Neuronal stem cell (in vitro differentiated cells): ENCODE measurements around the gene DNPH1.

Experiments
- DNase-seq: peaks from one replicate; pipeline ENCODE4 v3.0.0-alpha.2; 2013; ENCODE audit warnings: low spot score
- H2AFZ ChIP-seq: one replicate; pipeline ENCODE4 v1.6.1; 2013; ENCODE audit warnings: mild to moderate bottlenecking, low read length, inconsistent platforms
- H2AK5ac ChIP-seq: 2 replicates; pipeline ENCODE4 v1.6.1; 2013; ENCODE audit warnings: low read depth, mild to moderate bottlenecking, inconsistent platforms, low read length, moderate library complexity, mixed read lengths
- H2BK120ac ChIP-seq: 2 replicates; pipeline ENCODE4 v1.6.1; 2013; ENCODE audit warnings: low read depth, mild to moderate bottlenecking, inconsistent platforms, low read length, moderate library complexity, mixed read lengths
- H2BK12ac ChIP-seq: one replicate; pipeline ENCODE4 v1.6.1; 2013; ENCODE audit warnings: low read length, inconsistent platforms
- H2BK15ac ChIP-seq: 2 replicates; pipeline ENCODE4 v1.6.1; 2013; ENCODE audit warnings: mild to moderate bottlenecking, low read length, inconsistent platforms, mixed read lengths
- H2BK5ac ChIP-seq: one replicate; pipeline ENCODE4 v1.6.1; 2013; ENCODE audit warnings: inconsistent platforms, mild to moderate bottlenecking, low read length, moderate library complexity
- H3K14ac ChIP-seq: one replicate; pipeline ENCODE4 v1.6.1; 2013; ENCODE audit warnings: low read length, inconsistent platforms
- H3K18ac ChIP-seq: 2 replicates; pipeline ENCODE4 v1.6.1; 2013; ENCODE audit warnings: low read length, inconsistent platforms
- H3K23ac ChIP-seq: 2 replicates; pipeline ENCODE4 v1.6.1; 2013; ENCODE audit warnings: low read depth, mild to moderate bottlenecking, mixed read lengths, low read length, inconsistent platforms; ENCODE audit not compliant: poor library complexity
- H3K27ac ChIP-seq: replicated peaks from 3 replicates; pipeline ENCODE4 v1.5.1; 2013; ENCODE audit warnings: low read length, inconsistent platforms
- H3K27me3 ChIP-seq, 3 experiments: 2 replicates each; pipeline ENCODE4 v1.6.1; 2013; ENCODE audit warnings: low read length in 3 of 3, mild to moderate bottlenecking in 2 of 3, inconsistent platforms in 1 of 3, low read depth in 1 of 3, mixed read lengths in 1 of 3, moderate library complexity in 1 of 3; ENCODE audit not compliant: control insufficient read depth in 3 of 3, insufficient read depth in 3 of 3
- H3K36me3 ChIP-seq, 2 donors: replicated peaks in 1 of 2; 2 replicates each; pipeline ENCODE4 v1.6.1; 2013; ENCODE audit warnings: low read length in 2 of 2; ENCODE audit not compliant: control insufficient read depth in 2 of 2, insufficient read depth in 2 of 2
- H3K4ac ChIP-seq: 2 replicates; pipeline ENCODE4 v1.6.1; 2013; ENCODE audit warnings: inconsistent platforms, mild to moderate bottlenecking, low read length, moderate library complexity
- H3K4me1 ChIP-seq, 2 donors: 1 replicate in 1 of 2; 2 replicates in 1 of 2; pipeline ENCODE4 v1.6.1; 2013; ENCODE audit warnings: low read length in 2 of 2, low read depth in 1 of 2; ENCODE audit not compliant: control insufficient read depth in 2 of 2, insufficient read depth in 1 of 2
- H3K4me2 ChIP-seq: one replicate; pipeline ENCODE4 v1.6.1; 2013; ENCODE audit warnings: mild to moderate bottlenecking, low read length, inconsistent platforms; ENCODE audit not compliant: insufficient read depth, poor library complexity, severe bottlenecking
- H3K4me3 ChIP-seq, 2 donors: 2 replicates each; pipeline ENCODE4 v1.5.1; 2013; ENCODE audit warnings: low read length in 2 of 2, mild to moderate bottlenecking in 2 of 2, inconsistent platforms in 1 of 2, moderate library complexity in 1 of 2
- H3K79me1 ChIP-seq: one replicate; pipeline ENCODE4 v1.6.1; 2013; ENCODE audit warnings: low read depth, mild to moderate bottlenecking, inconsistent platforms, low read length, moderate library complexity
- H3K9ac ChIP-seq: one replicate; pipeline ENCODE4 v1.6.1; 2013; ENCODE audit warnings: mild to moderate bottlenecking, low read depth, low read length, inconsistent platforms; ENCODE audit not compliant: poor library complexity
- H3K9me3 ChIP-seq, 2 donors: replicated peaks in 1 of 2; 2 replicates each; pipeline versions ENCODE3 to v1.6.1; 2013; ENCODE audit warnings: low read length in 2 of 2, mild to moderate bottlenecking in 2 of 2, inconsistent platforms in 1 of 2, low read depth in 1 of 2, mixed read lengths in 1 of 2, moderate library complexity in 1 of 2; ENCODE audit not compliant: control insufficient read depth in 2 of 2, insufficient read depth in 1 of 2
- H4K8ac ChIP-seq: one replicate; pipeline ENCODE4 v1.6.1; 2013; ENCODE audit warnings: low read depth, mild to moderate bottlenecking, inconsistent platforms, low read length, moderate library complexity
- H4K91ac ChIP-seq: one replicate; pipeline ENCODE4 v1.6.1; 2013; ENCODE audit warnings: low read length, low read depth, mild to moderate bottlenecking, inconsistent platforms; ENCODE audit not compliant: poor library complexity
- WGBS, 2 donors: extraction: QIAGEN DNeasy Blood & Tissue Kit; methylation state at CpG; one replicate each; pipeline ENCODE4 v1.1.7; 2013; ENCODE audit warnings: missing lambda C conversion rate in 2 of 2, mixed read lengths in 1 of 2; ENCODE audit not compliant: insufficient read length in 2 of 2, insufficient replicate concordance in 1 of 2; ENCODE audit errors: extremely low coverage in 2 of 2; 5-methylcytosine and 5-hydroxymethylcytosine counted together

The DNPH1 gene

DNA sequence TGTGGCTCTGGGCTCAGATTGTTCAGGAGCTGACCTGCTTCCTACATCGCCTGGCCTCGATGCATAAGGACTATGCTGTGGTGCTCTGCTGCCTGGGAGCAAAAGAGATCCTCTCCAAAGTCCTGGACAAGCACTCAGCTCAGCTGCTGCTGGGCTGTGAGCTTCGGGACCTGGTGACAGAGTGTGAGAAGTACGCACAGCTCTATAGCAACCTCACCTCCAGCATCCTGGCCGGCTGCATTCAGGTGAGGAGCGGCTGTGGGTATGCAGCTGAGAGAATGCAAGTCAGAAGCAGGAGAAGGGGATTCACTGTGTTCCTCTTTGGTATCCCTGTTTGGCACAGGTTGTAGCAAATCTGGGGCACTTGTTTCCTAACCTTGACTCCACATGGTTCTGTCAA is 29.4 kb downstream of the DNPH1 start:
- no peak overlapping the region for H3K14ac ChIP-seq
- H3K23ac ChIP-seq: no peak overlapping the region
- no peak overlapping the region for H3K4me2 ChIP-seq
- no peak overlapping the region for H3K4me3 ChIP-seq
- H3K79me1 ChIP-seq: no peaks in the 10 kb centered on the region
- H4K91ac ChIP-seq: no peak overlapping the region
- peaks cover 6 to 46% of the 10 kb centered on the region in 2 donors for H3K36me3 ChIP-seq
- no peak overlapping the region for H3K18ac ChIP-seq
- H2BK120ac ChIP-seq: no peak overlapping the region
- H4K8ac ChIP-seq: no peak overlapping the region
- no peak overlapping the region for H2BK12ac ChIP-seq
- no peak for DNase-seq
- no CpG with 5 or more reads among the region's 6 CpGs for WGBS, 2 donors
- no peak overlapping the region for H3K27ac ChIP-seq
- no peak overlapping the region for H2BK5ac ChIP-seq
- H3K9me3 ChIP-seq: no peaks in the 10 kb centered on the region
- H3K4ac ChIP-seq: no peak overlapping the region
- no peaks in the 10 kb centered on the region for H3K4me1 ChIP-seq
- no peak overlapping the region for H3K9ac ChIP-seq
- no peak overlapping the region for H2AFZ ChIP-seq
- H3K27me3 ChIP-seq: no peaks in the 10 kb centered on the region
- H2BK15ac ChIP-seq: no peak overlapping the region
- no peak overlapping the region for H2AK5ac ChIP-seq

DNA sequence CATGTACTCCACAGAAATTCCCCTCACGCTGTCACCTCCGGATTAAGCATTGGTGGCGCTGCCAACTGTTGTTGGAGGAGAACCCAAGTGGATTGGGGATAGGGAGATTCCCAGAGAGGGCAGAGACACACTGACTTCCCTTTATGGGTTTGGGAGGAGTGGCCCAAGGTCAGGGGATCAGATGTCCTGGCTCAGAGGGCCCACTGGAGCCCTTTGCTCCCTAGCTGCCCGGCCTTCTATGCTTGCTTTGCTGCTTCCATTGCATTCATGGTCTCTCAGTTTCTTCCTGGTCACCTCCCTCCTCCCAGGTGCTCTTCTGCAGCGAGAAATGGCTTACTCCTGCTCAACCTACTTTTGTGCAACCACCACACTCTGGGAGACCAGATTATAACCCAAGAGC is 32.9 kb downstream of the DNPH1 start:
- DNase-seq: no peak
- no peak overlapping the region for H3K4ac ChIP-seq
- no peak overlapping the region for H2BK5ac ChIP-seq
- no peaks in the 10 kb centered on the region for H3K9me3 ChIP-seq
- H4K8ac ChIP-seq: no peak overlapping the region
- H2AK5ac ChIP-seq: no peak overlapping the region
- no peak overlapping the region for H4K91ac ChIP-seq
- no peak overlapping the region for H2BK15ac ChIP-seq
- H3K27ac ChIP-seq: no peak overlapping the region
- H2BK120ac ChIP-seq: no peak overlapping the region
- no peak overlapping the region for H3K23ac ChIP-seq
- peaks cover 10 to 64% of the 10 kb centered on the region in 2 donors for H3K36me3 ChIP-seq
- H3K4me1 ChIP-seq: no peaks in the 10 kb centered on the region
- H3K18ac ChIP-seq: no peak overlapping the region
- no peaks in the 10 kb centered on the region for H3K27me3 ChIP-seq
- no peak overlapping the region for H3K4me3 ChIP-seq
- no CpG with 5 or more reads among the region's 5 CpGs for WGBS, 2 donors
- no peak overlapping the region for H3K4me2 ChIP-seq
- no peak overlapping the region for H2AFZ ChIP-seq
- no peak overlapping the region for H2BK12ac ChIP-seq
- H3K79me1 ChIP-seq: peaks cover 4% of the 10 kb centered on the region
- no peak overlapping the region for H3K14ac ChIP-seq
- H3K9ac ChIP-seq: no peak overlapping the region

DNA sequence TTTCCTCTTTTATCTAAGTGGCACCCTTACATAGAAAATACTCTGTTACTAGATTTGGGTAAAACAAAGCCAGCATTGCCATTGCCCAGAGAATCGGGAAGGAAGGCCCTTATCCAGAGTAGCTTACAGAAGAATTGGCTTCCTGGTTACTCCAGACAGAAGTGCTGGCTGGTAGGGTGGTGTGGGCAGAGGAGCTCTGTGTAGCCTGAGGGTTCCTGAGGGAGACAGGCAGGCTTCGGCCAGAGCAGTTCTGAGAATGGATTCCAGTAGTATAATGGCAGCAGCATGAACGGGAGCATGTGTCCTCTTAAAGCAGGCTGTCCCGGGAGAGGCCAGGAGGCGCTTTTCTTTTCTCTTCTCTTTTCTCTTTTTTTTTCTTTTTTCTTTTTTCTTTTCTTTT is 35.4 kb downstream of the DNPH1 start:
- Histone ChIP-seq H2BK5ac (no peak overlapping the region), H3K18ac (no peak overlapping the region), H3K79me1 (peaks cover 4% of the 10 kb centered on the region), H3K4ac (no peak overlapping the region), H3K9me3 (no peaks in the 10 kb centered on the region), H4K91ac (no peak overlapping the region), H3K9ac (peak overlapping the region; percentile 60), H3K4me2 (no peak overlapping the region), H3K36me3 (peaks cover 7 to 54% of the 10 kb centered on the region in 2 donors), H2AK5ac (no peak overlapping the region), H3K27me3 (no peaks in the 10 kb centered on the region), H3K23ac (no peak overlapping the region), H3K4me3 (no peak overlapping the region), H2BK15ac (no peak overlapping the region), H3K4me1 (no peaks in the 10 kb centered on the region), H3K27ac (no peak overlapping the region), H2BK120ac (no peak overlapping the region), H3K14ac (no peak overlapping the region), H2AFZ (no peak overlapping the region), H2BK12ac (no peak overlapping the region), H4K8ac (no peak overlapping the region)
- no peak for DNase-seq
- no CpG with 5 or more reads among the region's 5 CpGs for WGBS, 2 donors

DNA sequence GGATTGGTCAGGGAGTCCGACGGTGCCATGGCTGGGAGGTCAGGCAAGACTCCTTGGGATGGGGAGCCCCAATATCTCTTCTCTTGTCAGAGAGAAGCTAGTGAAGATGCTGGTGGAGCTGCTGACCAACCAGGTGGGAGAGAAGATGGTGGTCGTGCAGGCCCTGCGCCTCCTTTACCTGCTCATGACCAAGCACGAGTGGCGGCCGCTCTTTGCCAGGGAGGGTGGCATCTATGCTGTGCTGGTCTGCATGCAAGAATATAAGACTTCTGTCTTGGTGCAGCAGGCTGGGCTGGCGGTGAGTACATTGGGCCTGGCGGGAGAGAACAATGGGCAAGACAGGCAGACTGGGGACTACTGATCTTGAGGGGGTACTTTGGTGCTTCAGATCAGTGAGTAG is 36.4 kb downstream of the DNPH1 start:
- Histone ChIP-seq H2BK120ac (no peak overlapping the region), H2BK12ac (no peak overlapping the region), H2AFZ (no peak overlapping the region), H3K27me3 (no peaks in the 10 kb centered on the region), H2BK5ac (no peak overlapping the region), H3K79me1 (peaks cover 4% of the 10 kb centered on the region), H3K4me3 (peak overlapping the region in 1 of 2 donors; percentile 57), H4K91ac (no peak overlapping the region), H3K4me2 (no peak overlapping the region), H2BK15ac (no peak overlapping the region), H3K27ac (no peak overlapping the region), H3K4me1 (no peaks in the 10 kb centered on the region), H3K23ac (peak overlapping the region; percentile 43), H3K9ac (no peak overlapping the region), H3K9me3 (no peaks in the 10 kb centered on the region), H2AK5ac (no peak overlapping the region), H3K36me3 (peaks cover 12 to 56% of the 10 kb centered on the region in 2 donors), H4K8ac (no peak overlapping the region), H3K14ac (no peak overlapping the region), H3K4ac (no peak overlapping the region), H3K18ac (no peak overlapping the region)
- DNase-seq: no peak
- no CpG with 5 or more reads among the region's 9 CpGs for WGBS, 2 donors
